ENCODE data around the gene ZNF618.
A peak's percentile ranks its signal among the peaks of the same experiment; 100 is the strongest.

ZNF618 gene

GRCh38 chr9:113886026-113886369 lies 9.9 kb downstream of the ZNF618 start:
- no peak for DNase-seq

DNA sequence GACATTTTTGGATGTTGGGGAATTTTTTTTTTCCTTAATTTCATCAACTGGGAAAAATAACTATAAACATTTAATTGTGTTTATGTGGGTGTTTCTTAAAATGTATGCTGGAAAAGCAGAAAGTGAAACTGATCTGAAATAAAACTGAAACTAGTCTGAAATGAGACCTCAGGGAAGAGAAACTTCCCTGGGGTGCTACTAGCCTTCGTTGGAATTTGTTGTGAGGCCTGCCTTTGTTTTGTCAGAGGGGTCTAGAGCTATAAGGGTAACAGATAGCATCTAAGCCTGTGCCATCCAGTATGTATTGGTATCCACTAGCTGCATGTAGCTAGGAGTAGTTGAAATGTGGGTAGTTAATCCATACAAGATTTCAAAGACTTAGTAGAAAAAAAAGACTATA lies 10.4 kb downstream of the ZNF618 start:
- DNase-seq = peak in 1 of 2 donors; percentile 15

- peak; percentile 11 to 35 for DNase-seq
Measured at GRCh38 chr9:113886933-113887332, 10.8 kb downstream of the ZNF618 start.

- DNase-seq = no peak
Measured at GRCh38 chr9:113887436-113887835, 11.3 kb downstream of the ZNF618 start.

DNA sequence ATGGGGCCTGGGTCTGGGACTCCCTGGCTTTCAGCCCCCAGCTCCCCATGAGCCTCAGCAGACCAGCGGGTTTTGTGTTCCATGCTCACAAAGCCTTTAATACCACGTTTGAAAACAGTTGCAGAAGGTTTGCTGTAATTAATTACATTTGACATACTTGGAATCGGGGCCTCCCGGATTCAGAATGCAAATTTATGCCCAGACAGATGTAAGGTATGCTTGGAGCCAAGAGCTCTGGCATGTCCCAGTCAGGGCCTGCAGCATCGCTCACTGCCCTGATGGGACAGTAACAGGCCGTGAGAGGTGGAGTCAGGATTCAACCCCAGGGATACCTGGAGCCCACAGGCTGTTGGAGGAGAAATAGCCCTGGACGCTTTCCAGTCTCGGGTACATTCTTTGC lies 12.2 kb downstream of the ZNF618 start:
- DNase-seq = no peak

- DNase-seq = no peak
Measured at GRCh38 chr9:113888976-113889375, 12.9 kb downstream of the ZNF618 start.

GRCh38 chr9:113890704-113891103 lies 14.6 kb downstream of the ZNF618 start:
- DNase-seq = no peak

- no peak for DNase-seq
Measured at GRCh38 chr9:113892861-113893491, 16.9 kb downstream of the ZNF618 start.

DNA sequence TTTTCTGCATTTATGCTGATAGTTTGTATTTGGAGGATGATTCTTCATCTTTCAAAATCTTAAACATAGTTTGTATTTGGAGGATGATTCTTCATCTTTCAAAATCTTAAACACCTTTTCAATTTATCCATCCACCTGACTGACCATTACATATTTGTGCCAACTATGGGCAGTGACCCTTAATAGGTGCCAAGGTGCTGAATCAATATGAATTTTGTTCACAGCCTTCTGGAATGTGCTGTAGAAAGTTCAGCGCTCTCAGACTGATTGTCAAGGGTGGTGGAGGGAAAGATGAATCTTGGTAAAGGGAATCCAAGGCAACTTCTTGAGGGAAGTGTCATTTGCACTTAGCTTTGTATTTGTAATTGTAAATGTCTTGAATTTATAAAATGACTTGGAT lies 18.1 kb downstream of the ZNF618 start:
- no peak for DNase-seq

DNA sequence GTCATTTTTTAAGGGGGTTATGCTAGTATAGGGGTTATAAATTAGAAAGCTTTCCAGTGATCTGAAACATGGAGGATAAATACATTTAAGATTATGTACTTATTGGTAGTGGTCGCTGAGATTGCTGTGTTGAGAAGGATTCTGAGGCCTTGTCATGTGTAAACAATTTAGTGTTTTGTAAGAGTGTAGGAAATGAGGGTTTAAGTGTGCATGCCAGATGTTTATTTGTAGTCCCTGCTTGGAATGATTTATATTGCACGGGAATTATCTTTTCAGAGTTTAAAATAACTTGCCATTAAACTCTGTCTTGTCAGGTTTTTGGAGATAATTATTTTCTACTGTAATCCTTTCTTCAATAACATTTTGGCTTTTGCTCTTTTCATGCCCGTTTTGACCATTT lies 19.4 kb downstream of the ZNF618 start:
- no peak for DNase-seq

DNA sequence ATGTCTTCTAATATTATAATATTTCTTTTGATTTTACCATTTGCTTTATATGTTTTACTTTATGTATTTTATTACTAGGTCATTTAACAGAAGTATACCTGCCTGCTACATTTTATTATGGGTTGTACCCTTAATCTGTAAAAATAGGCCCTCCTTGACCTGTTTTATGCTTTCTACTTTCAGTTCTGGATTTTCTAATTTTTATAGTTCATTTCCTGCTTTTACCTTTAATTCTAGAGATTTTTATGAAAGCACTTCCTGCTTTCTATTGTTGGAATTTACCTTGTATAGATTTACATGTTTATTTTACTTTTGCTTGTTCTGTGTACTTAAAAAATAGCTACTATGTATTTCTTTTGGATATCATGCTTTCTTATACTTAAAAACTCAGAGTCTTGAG lies 20.6 kb downstream of the ZNF618 start:
- no peak for DNase-seq

DNA sequence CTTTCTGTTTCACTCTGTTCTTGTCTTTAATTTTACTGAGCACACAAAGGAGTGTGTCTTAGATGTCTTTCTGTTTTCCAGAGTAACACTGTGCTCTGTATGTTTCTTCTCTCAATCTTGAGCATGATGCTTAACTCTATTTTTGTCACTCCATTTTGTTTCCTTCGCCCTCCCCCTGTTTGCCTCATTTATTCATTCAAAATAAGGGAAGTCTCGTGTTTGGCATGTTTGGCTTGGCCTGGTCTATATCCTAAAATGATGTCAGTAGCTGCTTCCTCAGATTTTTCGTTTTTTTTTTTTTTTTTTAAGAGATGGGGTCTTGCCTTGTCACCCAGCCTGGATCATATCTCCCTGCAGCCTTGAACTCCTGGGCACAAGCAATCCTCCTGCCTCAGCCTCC lies 22.0 kb downstream of the ZNF618 start:
- DNase-seq = no peak

DNA sequence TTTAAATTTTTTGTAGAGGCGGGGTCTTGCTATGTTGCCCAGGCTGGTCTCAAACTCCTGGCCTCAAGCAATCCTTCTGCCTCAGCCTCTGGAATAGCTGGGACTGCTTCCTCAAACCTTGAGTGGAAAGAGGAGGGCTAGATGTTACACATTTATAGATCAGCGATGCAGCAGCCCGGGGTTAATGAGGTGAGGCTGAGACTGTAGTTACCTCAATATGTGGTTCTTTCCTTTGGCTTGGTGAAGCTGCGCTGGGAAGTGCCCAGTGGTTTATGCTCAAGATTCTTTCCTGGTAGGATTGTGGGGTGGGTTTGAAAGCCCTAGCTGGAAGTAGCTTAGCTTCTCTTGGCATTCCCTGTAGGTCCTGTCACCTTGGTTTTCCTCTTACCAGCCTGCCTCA lies 22.5 kb downstream of the ZNF618 start:
- DNase-seq = no peak

GRCh38 chr9:113899205-113899604 lies 23.1 kb downstream of the ZNF618 start:
- DNase-seq = no peak

- DNase-seq = no peak
Measured at GRCh38 chr9:113901221-113901688, 25.1 kb downstream of the ZNF618 start.

DNA sequence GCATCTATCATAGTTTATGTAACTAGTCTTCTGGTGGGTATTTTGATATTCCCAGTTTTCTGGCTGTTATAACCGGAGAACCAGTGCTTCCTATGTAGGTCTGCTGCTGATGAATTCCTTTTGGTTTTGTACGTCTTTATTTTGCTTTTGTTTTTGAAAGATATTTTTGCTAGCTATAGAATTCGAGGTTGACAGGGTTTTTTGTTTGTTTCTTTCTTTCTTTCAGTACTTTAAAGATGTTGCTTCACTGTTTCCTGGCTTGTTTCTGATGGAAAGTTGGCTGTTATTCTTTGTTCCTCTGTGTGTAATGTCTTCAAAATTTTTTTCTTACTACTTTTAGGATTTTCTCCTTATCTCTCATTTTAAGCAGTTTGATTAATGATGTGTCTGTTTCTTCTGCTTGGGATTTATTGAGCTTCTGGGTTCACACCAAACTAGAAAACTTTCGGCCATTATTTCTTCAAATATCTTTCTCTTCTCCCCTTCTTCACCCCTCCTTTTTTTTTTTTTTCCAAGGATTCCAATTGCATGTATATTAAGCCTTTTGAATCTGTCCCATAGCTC lies 27.5 kb downstream of the ZNF618 start:
- DNase-seq = no peak

DNA sequence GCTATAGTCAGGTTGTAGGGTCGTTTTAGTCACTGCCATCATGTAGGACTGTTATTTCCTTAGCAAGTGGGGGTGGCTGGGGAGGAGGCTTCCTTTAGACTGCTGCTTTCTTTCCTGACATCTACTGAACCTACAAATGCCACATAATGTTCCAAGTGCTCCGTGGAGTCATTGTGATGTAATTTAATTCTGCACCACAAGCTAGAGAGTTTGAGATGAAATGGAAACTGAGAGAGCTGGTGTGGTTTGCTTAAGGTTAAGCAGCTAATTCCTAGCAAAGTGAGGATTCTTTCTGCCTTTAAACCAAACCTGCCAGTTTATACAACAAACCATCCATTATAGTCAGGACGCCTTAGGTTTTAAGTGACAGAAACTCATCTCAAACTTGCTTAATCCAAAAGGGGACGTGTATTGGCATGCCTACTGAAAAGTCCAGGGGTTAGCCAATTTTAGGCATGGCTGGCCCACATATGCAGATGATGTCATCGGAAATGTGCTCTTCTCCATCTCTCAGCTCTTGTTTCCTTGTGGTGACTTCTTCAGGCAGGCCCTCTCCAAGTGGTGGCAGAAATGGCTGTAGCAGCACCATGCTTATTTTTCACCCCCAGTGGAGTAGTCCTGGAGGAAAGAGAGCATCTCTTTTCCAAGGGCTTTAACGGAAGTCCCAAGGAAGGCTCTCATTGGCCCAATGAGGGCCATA lies 30.5 kb downstream of the ZNF618 start:
- no peak for DNase-seq

GRCh38 chr9:113907282-113907681 lies 31.2 kb downstream of the ZNF618 start:
- no peak for DNase-seq

DNA sequence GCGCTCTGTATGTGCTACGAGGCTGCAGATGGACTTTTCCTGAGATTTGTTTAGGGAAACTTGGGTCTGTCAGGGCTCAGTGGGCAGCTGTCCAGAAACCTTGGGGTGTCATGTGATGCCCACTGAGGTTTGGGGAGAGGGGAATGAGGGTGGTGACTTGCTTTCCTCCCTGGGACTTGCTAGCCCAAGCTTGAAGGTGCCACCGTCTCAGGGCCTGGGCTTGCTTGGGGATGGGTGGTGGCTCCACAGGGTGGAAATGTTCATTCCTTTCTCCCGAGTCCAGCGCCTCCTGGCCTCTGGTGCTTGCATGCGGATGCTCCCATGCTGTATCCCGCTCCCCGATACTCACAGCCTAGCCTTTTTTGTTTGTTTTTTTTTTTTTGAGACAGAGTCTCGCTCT lies 33.3 kb downstream of the ZNF618 start:
- no peak for DNase-seq

GRCh38 chr9:113910036-113910639 lies 34.0 kb downstream of the ZNF618 start:
- DNase-seq = no peak

GRCh38 chr9:113911850-113912557 lies 35.9 kb downstream of the ZNF618 start:
- no peak for DNase-seq

GRCh38 chr9:113912816-113913215 lies 36.7 kb downstream of the ZNF618 start:
- DNase-seq = no peak

DNA sequence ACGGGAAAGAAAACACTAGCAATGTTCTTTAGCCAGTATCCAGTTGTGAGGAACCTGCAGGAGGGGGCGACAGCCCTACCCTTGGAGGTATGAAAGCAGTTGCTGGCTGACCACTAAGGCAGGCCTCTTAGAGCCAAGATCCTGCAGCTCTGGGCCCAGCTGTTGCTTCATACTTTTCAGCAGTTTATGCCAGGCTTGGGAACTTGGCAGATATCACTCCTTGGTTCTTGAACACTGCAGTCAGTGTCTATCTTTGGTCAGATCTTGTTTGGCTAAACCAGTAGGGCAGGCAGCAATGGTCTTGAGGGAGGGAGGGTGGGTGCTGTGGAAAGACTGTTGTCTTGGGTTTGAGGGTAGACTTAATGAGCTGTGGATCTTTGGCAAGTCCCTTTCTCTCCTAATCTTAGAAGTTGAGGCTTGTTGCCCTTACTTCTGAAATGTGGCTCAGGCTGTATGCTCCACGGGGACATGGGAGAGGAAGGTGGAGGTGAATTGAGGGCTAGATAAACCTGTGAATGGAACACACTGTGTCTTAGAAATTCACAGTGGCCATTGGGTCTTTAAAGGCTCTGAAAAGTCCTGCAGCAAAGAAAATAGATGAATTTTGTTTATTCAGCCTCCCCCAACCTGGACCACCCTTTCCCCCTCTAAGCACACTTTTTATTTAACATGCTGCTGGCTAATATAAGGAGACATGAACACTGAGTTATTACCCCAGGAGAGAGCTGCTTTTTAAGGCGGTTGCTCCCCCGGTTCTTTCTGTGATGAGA lies 37.5 kb downstream of the ZNF618 start:
- no peak for DNase-seq
